Measurements from ENCODE around the gene ACY1. TPM values are rescaled to one million over a fixed set of nuclear protein-coding genes. Genes with fewer than 3 reads are reported as not detected.
A peak's percentile ranks its signal among the peaks of the same experiment; 100 is the strongest.

ACY1 gene
- total RNA-seq, 1 experiment from 2014 or later, result 62.6 TPM

DNA sequence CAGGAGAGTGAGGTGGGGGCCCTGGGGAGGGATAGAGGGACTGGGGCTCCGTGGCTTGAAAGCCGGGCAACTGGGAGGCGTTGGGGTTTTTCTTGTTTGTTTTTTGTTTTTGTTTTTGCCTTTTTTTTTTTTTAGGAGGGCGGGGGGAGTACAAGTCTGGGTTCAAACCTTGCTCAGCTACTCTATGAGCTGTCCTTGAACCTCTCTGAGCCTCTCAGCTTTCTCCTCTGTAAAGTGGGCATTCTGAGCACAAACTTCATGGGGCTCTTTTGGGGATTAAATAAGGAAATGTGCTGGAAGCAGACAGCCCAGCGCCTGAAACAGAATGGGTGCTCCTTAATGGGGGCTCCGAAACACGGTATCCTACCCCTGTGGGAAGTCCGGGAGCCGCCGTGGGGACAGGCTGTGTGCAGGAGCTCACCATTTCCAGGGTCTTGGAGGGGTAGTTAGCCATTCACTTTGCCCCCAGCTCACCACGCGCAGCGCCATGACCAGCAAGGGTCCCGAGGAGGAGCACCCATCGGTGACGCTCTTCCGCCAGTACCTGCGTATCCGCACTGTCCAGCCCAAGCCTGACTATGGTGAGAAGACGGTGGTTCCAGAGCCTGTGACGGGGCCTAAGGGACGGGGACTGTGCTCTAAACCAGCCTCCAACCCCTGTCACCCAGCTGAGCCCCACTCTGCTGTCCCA, 388 bp downstream of the ACY1 start:
- Histone ChIP-seq H3K27me3 (ENCODE audit: insufficient read depth, low read length) (no peaks in the 10 kb centered on the region), H3K79me2 (ENCODE audit: insufficient read depth, low read length) (no peaks in the 10 kb centered on the region), H2BK5ac (ENCODE audit: insufficient read length, low read length) (no peak overlapping the region), H3K4ac (ENCODE audit: low read depth, low read length) (no peak overlapping the region), H3K9me3 (ENCODE audit: control insufficient read depth, low read depth, low read length) (no peaks in the 10 kb centered on the region), H3K14ac (ENCODE audit: insufficient read depth, low read length) (peak overlapping the region; percentile 77), H4K5ac (ENCODE audit: insufficient read length, low read depth, low read length) (peak overlapping the region; percentile 36), H3K27ac (ENCODE audit: insufficient read length, low read depth, low read length) (no peak overlapping the region), H3K56ac (ENCODE audit: insufficient read length, low read depth, low read length) (no peak overlapping the region), H3T11ph (ENCODE audit: low read length) (no peak overlapping the region), H2AFZ (ENCODE audit: low read length) (no peak overlapping the region), H3K4me1 (ENCODE audit: insufficient read depth, low read length) (peaks cover 3% of the 10 kb centered on the region; the same call in 1 of the 2 replicates), H3K79me1 (ENCODE audit: insufficient read depth, low read depth, low read length, poor library complexity, severe bottlenecking) (no peaks in the 10 kb centered on the region), H3K18ac (ENCODE audit: insufficient read length, low read depth, low read length) (peak overlapping the region; percentile 44), H4K20me1 (ENCODE audit: control insufficient read depth, insufficient read depth, insufficient read length) (peaks cover 3% of the 10 kb centered on the region), H2BK120ac (ENCODE audit: low read depth, low read length, poor library complexity, severe bottlenecking) (no peak overlapping the region), H3K9ac (ENCODE audit: extremely low read depth, insufficient read length, low read length) (peak overlapping the region; percentile 31), H2BK20ac (ENCODE audit: low read depth, low read length, poor library complexity, severe bottlenecking) (no peak overlapping the region), H3K4me2 (ENCODE audit: insufficient read depth, insufficient read length, low read length) (peak overlapping the region; percentile 86), H2AK5ac (ENCODE audit: insufficient read length, low read length) (no peak overlapping the region), H4K8ac (replicated peaks; ENCODE audit: insufficient read length, low read depth, low read length) (no peak overlapping the region), H2BK15ac (ENCODE audit: low read depth, low read length) (no peak overlapping the region), H3K23ac (ENCODE audit: insufficient read length, low read depth, low read length) (no peak overlapping the region), H2BK12ac (ENCODE audit: insufficient read length, low read depth, low read length) (no peak overlapping the region), H3K23me2 (ENCODE audit: insufficient read length, low read depth, low read length, poor library complexity, severe bottlenecking) (peaks cover 6% of the 10 kb centered on the region), H4K91ac (ENCODE audit: insufficient read length, low read depth, low read length) (peak overlapping the region; percentile 47)
- no peak for DNase-seq
- H3K4me1 Mint-ChIP-seq, result peaks cover 16 to 26% of the 10 kb centered on the region in 2 experiments
- peaks cover 0 to 2% of the 10 kb centered on the region in 2 experiments; a peak in 2 of 5 replicates for H3K9me3 Mint-ChIP-seq
- TF ChIP-seq, protein P1, sequence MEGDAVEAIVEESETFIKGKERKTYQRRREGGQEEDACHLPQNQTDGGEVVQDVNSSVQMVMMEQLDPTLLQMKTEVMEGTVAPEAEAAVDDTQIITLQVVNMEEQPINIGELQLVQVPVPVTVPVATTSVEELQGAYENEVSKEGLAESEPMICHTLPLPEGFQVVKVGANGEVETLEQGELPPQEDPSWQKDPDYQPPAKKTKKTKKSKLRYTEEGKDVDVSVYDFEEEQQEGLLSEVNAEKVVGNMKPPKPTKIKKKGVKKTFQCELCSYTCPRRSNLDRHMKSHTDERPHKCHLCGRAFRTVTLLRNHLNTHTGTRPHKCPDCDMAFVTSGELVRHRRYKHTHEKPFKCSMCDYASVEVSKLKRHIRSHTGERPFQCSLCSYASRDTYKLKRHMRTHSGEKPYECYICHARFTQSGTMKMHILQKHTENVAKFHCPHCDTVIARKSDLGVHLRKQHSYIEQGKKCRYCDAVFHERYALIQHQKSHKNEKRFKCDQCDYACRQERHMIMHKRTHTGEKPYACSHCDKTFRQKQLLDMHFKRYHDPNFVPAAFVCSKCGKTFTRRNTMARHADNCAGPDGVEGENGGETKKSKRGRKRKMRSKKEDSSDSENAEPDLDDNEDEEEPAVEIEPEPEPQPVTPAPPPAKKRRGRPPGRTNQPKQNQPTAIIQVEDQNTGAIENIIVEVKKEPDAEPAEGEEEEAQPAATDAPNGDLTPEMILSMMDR (conservative IDR thresholded peaks at IDR 0.05), result no peak
- WGBS (ENCODE audit: extremely low coverage, insufficient read length, low lambda C conversion rate), result no CpG with 5 or more reads among the region's 22 CpGs
- H3K27ac Mint-ChIP-seq, result peak overlapping the region; percentile 70 to 99 (median 95); a peak in 5 of 7 replicates
- H3K36me3 Mint-ChIP-seq (ENCODE audit: insufficient read depth in 1 of 3, low read depth in 3 of 3), result peaks cover 0 to 3% (median 2%) of the 10 kb centered on the region in 3 experiments; a peak in 4 of 7 replicates
- peak overlapping the region; percentile 68 to 88 for H3K4me3 Mint-ChIP-seq
- H3K27me3 Mint-ChIP-seq (ENCODE audit: low read depth), result no peaks in the 10 kb centered on the region; the same call in 1 of the 2 replicates

All from H9 (cell line).